GM23338 (cell line): ENCODE results near the gene ZBTB24. TPM values are rescaled to one million over a fixed set of nuclear protein-coding genes. Genes with fewer than 3 reads are reported as not detected.

Experiments
- ATAC-seq: fragments of 200-7000 bp; cut with Tn5 transposase; 3 replicates; pipeline ENCODE4 v1.9.1; 2020
- DNase-seq: peaks from one replicate; pipeline ENCODE4 v3.0.0-alpha.2; 2015; ENCODE audit warnings: low spot score
- H2AFZ ChIP-seq: fragments of 200-600 bp; sonication (generic); 2 replicates; pipeline ENCODE4 v1.8.0; 2016; ENCODE audit warnings: antibody characterized with exemption, mild to moderate bottlenecking, moderate library complexity
- H3F3A ChIP-seq: fragments of 200-600 bp; sonication (generic); replicated peaks from 2 replicates; pipeline ENCODE4 v1.8.0; 2017; ENCODE audit warnings: antibody characterized with exemption, mixed run types, low read depth
- H3K27ac ChIP-seq: fragments of 200-600 bp; sonication (generic); 2 replicates; pipeline ENCODE4 v1.6.1; 2016; ENCODE audit warnings: low read depth
- H3K27me3 ChIP-seq: fragments of 200-600 bp; sonication (generic); 2 replicates; pipeline ENCODE4 v1.8.0; 2016; ENCODE audit warnings: mild to moderate bottlenecking, mixed run types, moderate library complexity; ENCODE audit not compliant: insufficient read depth
- H3K36me3 ChIP-seq: fragments of 200-600 bp; sonication (generic); 2 replicates; pipeline ENCODE4 v1.8.0; 2016; ENCODE audit warnings: mild to moderate bottlenecking; ENCODE audit not compliant: insufficient read depth
- H3K4me1 ChIP-seq: fragments of 200-600 bp; sonication (generic); 2 replicates; pipeline ENCODE4 v1.8.0; 2016; ENCODE audit warnings: mild to moderate bottlenecking, moderate library complexity; ENCODE audit not compliant: insufficient read depth
- H3K4me2 ChIP-seq: fragments of 200-600 bp; sonication (generic); 2 replicates; pipeline ENCODE4 v1.7.1; 2017; ENCODE audit warnings: mixed run types
- H3K4me3 ChIP-seq: fragments of 200-600 bp; sonication (generic); 2 replicates; pipeline ENCODE4 v1.6.1; 2016; ENCODE audit warnings: mixed run types
- H3K79me2 ChIP-seq: fragments of 200-600 bp; sonication (generic); replicated peaks from 2 replicates; pipeline ENCODE4 v1.8.0; 2017; ENCODE audit warnings: mild to moderate bottlenecking; ENCODE audit not compliant: insufficient read depth
- H3K9me2 ChIP-seq: fragments of 200-600 bp; sonication (generic); 2 replicates; pipeline ENCODE4 v1.8.0; 2017; ENCODE audit not compliant: insufficient read depth
- H4K20me1 ChIP-seq: fragments of 200-600 bp; sonication (generic); replicated peaks from 2 replicates; pipeline ENCODE4 v1.8.0; 2017; ENCODE audit warnings: mild to moderate bottlenecking; ENCODE audit not compliant: insufficient read depth
- H3K27ac Mint-ChIP-seq: 2 replicates; pipeline ENCODE4 v1.8.0; 2020; ENCODE audit warnings: inconsistent platforms, mild to moderate bottlenecking, moderate library complexity, mixed read lengths
- H3K27me3 Mint-ChIP-seq: 3 replicates; pipeline ENCODE4 v1.8.0; 2022; ENCODE audit warnings: low read depth, mild to moderate bottlenecking, moderate library complexity, mixed read lengths, inconsistent platforms; ENCODE audit not compliant: insufficient read depth, poor library complexity
- H3K36me3 Mint-ChIP-seq: 3 replicates; pipeline ENCODE4 v1.8.0; 2021; ENCODE audit warnings: low read depth, mild to moderate bottlenecking, inconsistent platforms, moderate library complexity, mixed read lengths
- H3K4me1 Mint-ChIP-seq: 3 replicates; pipeline ENCODE4 v1.8.0; 2020; ENCODE audit warnings: mild to moderate bottlenecking, inconsistent platforms, mixed read lengths
- H3K4me3 Mint-ChIP-seq: 3 replicates; pipeline ENCODE4 v1.8.0; 2021; ENCODE audit warnings: moderate library complexity, mild to moderate bottlenecking, inconsistent platforms, mixed read lengths
- H3K9me3 Mint-ChIP-seq: 3 replicates; pipeline ENCODE4 v1.8.0; 2020; ENCODE audit warnings: moderate library complexity, mild to moderate bottlenecking, inconsistent platforms, mixed read lengths
- CREB1 ChIP-seq: fragments of 250-450 bp; sonication (Bioruptor Pico); IDR thresholded peaks from 2 replicates; pipeline ENCODE4 v1.5.0; 2020; ENCODE audit warnings: low read depth, mild to moderate bottlenecking, moderate library complexity
- EZH2phosphoT487 ChIP-seq: fragments of 200-600 bp; sonication (generic); IDR thresholded peaks from one replicate; pipeline ENCODE4 v1.8.1; 2018; ENCODE audit warnings: antibody characterized with exemption; ENCODE audit not compliant: unreplicated experiment
- JUNB ChIP-seq: IDR thresholded peaks from one replicate; pipeline ENCODE4 v1.6.1; 2016; ENCODE audit warnings: antibody characterized with exemption; ENCODE audit not compliant: unreplicated experiment
- NANOG ChIP-seq: IDR thresholded peaks from 2 replicates; pipeline ENCODE4 v1.6.1; 2016; ENCODE audit warnings: antibody characterized with exemption, borderline replicate concordance
- POLR2AphosphoS5 ChIP-seq: IDR thresholded peaks from 2 replicates; pipeline ENCODE4 v1.6.1; 2016; ENCODE audit warnings: antibody characterized with exemption, low read depth
- REST ChIP-seq: IDR thresholded peaks from one replicate; pipeline ENCODE4 v1.6.1; 2018; ENCODE audit warnings: antibody characterized with exemption; ENCODE audit not compliant: unreplicated experiment
- polyA plus RNA-seq: library from polyadenylated mRNA; unstranded; fragments of >200 nt; fragmentation: Nextera tagmentation; extraction: Ambion mirVana; gene quantifications from 2 replicates; pipeline ENCODE4 v1.2.1, GENCODE V29; 2016
- total RNA-seq: library from RNA; depleted of rRNA; stranded (reverse); fragments of >200 nt; shearing (Covaris generic); gene quantifications from 2 replicates; pipeline ENCODE4 v1.2.3, GENCODE V29; 2014

ZBTB24 gene
- total and polyA plus RNA-seq, 2 experiments from 2014 or later, result 7.9 to 22.0 TPM

- H3K36me3 Mint-ChIP-seq, result peaks cover 4% of the 10 kb centered on the region
Measured at GRCh38 chr6:109451376-109451775, 31.6 kb downstream of the ZBTB24 start.

GRCh38 chr6:109450801-109451200 is 32.2 kb downstream of the ZBTB24 start:
- peaks cover 4% of the 10 kb centered on the region for H4K20me1 ChIP-seq
- no peak overlapping the region for H2AFZ ChIP-seq
- H3K4me1 ChIP-seq, result peaks cover 9% of the 10 kb centered on the region; the same call in 1 of the 2 replicates
- DNase-seq, result no peak
- peaks cover 6% of the 10 kb centered on the region for H3K36me3 Mint-ChIP-seq
- no peaks in the 10 kb centered on the region for H3K9me3 Mint-ChIP-seq
- no peak overlapping the region for H3K4me3 Mint-ChIP-seq
- H3K27ac Mint-ChIP-seq, result no peak overlapping the region
- no peaks in the 10 kb centered on the region; the same call in 1 of the 2 replicates for H3K27me3 ChIP-seq
- no peak for ATAC-seq
- peaks cover 24% of the 10 kb centered on the region for H3K27me3 Mint-ChIP-seq
- no peaks in the 10 kb centered on the region for H3K79me2 ChIP-seq
- no peak overlapping the region for H3K4me2 ChIP-seq
- H3K4me1 Mint-ChIP-seq, result peaks cover 16% of the 10 kb centered on the region
- no peaks in the 10 kb centered on the region for H3K36me3 ChIP-seq
- H3K4me3 ChIP-seq, result no peak overlapping the region
- H3K27ac ChIP-seq, result no peak overlapping the region
- H3K9me2 ChIP-seq, result no peaks in the 10 kb centered on the region
- H3F3A ChIP-seq, result 0 out of 2 replicates have a peak, but pooled peaks cover 2% of the 10 kb centered on the region
- no peak for TF ChIP-seq POLR2AphosphoS5
- TF ChIP-seq CREB1, result no peak

More at GRCh38 chr6:109451376-109451775, 31.6 kb downstream of the ZBTB24 start:
- H3K4me3 ChIP-seq, result no peak overlapping the region
- H3K27me3 ChIP-seq, result no peaks in the 10 kb centered on the region; the same call in 1 of the 2 replicates
- H3K36me3 ChIP-seq, result no peaks in the 10 kb centered on the region
- H3K4me1 ChIP-seq, result peaks cover 10% of the 10 kb centered on the region
- H3F3A ChIP-seq, result 0 out of 2 replicates have a peak, but pooled peaks cover 2% of the 10 kb centered on the region
- TF ChIP-seq CREB1 (no peak), REST (no peak), JUNB (no peak), NANOG (no peak), EZH2phosphoT487 (no peak)
- Mint-ChIP-seq H3K27ac (no peak overlapping the region), H3K4me1 (peaks cover 17% of the 10 kb centered on the region), H3K27me3 (peaks cover 22% of the 10 kb centered on the region), H3K4me3 (no peak overlapping the region), H3K9me3 (no peaks in the 10 kb centered on the region)
- H4K20me1 ChIP-seq, result peaks cover 4% of the 10 kb centered on the region
- no peak overlapping the region for H2AFZ ChIP-seq
- no peaks in the 10 kb centered on the region for H3K79me2 ChIP-seq
- H3K4me2 ChIP-seq, result no peak overlapping the region
- ATAC-seq, result no peak
- H3K27ac ChIP-seq, result no peak overlapping the region
- no peaks in the 10 kb centered on the region for H3K9me2 ChIP-seq
- no peak for DNase-seq
